Ishikawa (cell line): ENCODE measurements around the gene FZR1.

Source experiments
- CEBPB ChIP-seq: IDR thresholded peaks from 2 replicates; pipeline ENCODE4 v1.6.1; 2012
- CREB1 ChIP-seq: IDR thresholded peaks from 2 replicates; pipeline ENCODE4 v1.6.1; 2012; ENCODE audit warnings: low read depth
- EGR1 ChIP-seq: IDR thresholded peaks from 2 replicates; pipeline ENCODE4 v1.6.1; 2012
- EP300 ChIP-seq: IDR thresholded peaks from 2 replicates; pipeline ENCODE4 v1.6.1; 2012; ENCODE audit warnings: borderline replicate concordance
- NFIC ChIP-seq: IDR thresholded peaks from 2 replicates; pipeline ENCODE4 v1.6.1; 2012
- RAD21 ChIP-seq: IDR thresholded peaks from 2 replicates; pipeline ENCODE4 v1.6.1; 2012; ENCODE audit warnings: low read depth
- TAF1 ChIP-seq: IDR thresholded peaks from 2 replicates; pipeline ENCODE4 v1.6.1; 2012; ENCODE audit warnings: low read depth, mild to moderate bottlenecking
- TCF12 ChIP-seq: IDR thresholded peaks from 2 replicates; pipeline ENCODE4 v1.6.1; 2012; ENCODE audit warnings: low read depth
- YY1 ChIP-seq: IDR thresholded peaks from 2 replicates; pipeline ENCODE4 v1.6.1; 2012; ENCODE audit warnings: low read depth
- ZBTB7A ChIP-seq: IDR thresholded peaks from 2 replicates; pipeline ENCODE4 v1.6.1; 2012; ENCODE audit warnings: low read depth
- TF ChIP-seq, protein P1 (sequence below): IDR thresholded peaks from 2 replicates; pipeline ENCODE4 v1.6.1; 2012
- TF ChIP-seq, protein P2 (sequence below): IDR thresholded peaks from 2 replicates; pipeline ENCODE4 v1.6.1; 2012; ENCODE audit warnings: low read depth, mild to moderate bottlenecking
- TF ChIP-seq, protein P3 (sequence below): IDR thresholded peaks from 2 replicates; pipeline ENCODE4 v1.6.1; 2012

DNA sequence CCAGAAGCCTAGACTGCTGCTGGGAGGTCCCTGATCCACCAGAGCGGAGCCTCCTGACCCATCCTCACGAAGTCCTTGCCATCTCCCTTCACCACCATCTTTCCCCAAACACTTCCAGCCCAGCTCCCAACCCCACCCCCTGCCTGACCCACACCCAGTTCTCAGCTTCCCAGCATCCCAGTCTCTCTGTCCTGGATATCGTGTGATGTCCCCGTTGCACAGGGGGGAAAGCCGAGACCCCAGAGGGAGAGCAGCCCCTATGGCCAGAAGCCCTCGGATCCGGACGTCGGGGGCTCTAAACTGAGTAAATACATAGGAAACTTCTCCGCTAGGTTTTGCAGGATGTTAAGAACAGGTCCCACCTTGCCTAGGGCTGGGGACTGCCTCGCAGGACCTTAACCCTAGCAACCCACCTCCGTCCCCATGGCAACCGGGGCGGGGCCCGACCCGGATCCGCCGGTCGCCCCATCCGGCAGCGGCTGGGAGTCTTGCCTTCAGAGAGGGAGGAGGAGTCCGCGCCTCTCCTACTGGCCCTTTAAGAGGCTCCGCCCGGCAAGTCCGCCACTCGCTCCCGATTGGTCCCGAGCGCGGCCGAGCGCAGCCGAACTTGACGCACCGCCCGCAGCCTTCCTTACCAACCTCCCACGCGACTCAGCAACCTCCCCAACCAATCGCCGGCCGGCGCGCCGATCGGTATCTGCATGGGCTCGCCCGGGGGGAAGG, 66.2 kb downstream of the FZR1 start:
- TF ChIP-seq TCF12 (no peak), NFIC (no peak), CEBPB (no peak), EP300 (no peak), EGR1 (peak; percentile 83), RAD21 (no peak), CREB1 (0 out of 2 replicates have a peak, but pooled peaks have one; percentile 34), ZBTB7A (no peak), TAF1 (no peak), YY1 (no peak)
- TF ChIP-seq, protein P1, sequence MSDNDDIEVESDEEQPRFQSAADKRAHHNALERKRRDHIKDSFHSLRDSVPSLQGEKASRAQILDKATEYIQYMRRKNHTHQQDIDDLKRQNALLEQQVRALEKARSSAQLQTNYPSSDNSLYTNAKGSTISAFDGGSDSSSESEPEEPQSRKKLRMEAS: no peak
- TF ChIP-seq, protein P2, sequence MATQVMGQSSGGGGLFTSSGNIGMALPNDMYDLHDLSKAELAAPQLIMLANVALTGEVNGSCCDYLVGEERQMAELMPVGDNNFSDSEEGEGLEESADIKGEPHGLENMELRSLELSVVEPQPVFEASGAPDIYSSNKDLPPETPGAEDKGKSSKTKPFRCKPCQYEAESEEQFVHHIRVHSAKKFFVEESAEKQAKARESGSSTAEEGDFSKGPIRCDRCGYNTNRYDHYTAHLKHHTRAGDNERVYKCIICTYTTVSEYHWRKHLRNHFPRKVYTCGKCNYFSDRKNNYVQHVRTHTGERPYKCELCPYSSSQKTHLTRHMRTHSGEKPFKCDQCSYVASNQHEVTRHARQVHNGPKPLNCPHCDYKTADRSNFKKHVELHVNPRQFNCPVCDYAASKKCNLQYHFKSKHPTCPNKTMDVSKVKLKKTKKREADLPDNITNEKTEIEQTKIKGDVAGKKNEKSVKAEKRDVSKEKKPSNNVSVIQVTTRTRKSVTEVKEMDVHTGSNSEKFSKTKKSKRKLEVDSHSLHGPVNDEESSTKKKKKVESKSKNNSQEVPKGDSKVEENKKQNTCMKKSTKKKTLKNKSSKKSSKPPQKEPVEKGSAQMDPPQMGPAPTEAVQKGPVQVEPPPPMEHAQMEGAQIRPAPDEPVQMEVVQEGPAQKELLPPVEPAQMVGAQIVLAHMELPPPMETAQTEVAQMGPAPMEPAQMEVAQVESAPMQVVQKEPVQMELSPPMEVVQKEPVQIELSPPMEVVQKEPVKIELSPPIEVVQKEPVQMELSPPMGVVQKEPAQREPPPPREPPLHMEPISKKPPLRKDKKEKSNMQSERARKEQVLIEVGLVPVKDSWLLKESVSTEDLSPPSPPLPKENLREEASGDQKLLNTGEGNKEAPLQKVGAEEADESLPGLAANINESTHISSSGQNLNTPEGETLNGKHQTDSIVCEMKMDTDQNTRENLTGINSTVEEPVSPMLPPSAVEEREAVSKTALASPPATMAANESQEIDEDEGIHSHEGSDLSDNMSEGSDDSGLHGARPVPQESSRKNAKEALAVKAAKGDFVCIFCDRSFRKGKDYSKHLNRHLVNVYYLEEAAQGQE: no peak
- TF ChIP-seq, protein P3, sequence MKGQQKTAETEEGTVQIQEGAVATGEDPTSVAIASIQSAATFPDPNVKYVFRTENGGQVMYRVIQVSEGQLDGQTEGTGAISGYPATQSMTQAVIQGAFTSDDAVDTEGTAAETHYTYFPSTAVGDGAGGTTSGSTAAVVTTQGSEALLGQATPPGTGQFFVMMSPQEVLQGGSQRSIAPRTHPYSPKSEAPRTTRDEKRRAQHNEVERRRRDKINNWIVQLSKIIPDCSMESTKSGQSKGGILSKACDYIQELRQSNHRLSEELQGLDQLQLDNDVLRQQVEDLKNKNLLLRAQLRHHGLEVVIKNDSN: no peak
